ENCODE data around the gene DENND10.

- no peak for TF ChIP-seq CTCF (IDR thresholded peaks at IDR 0.05; ENCODE audit: low read depth, low read length, poor library complexity, severe bottlenecking)
- no peak for TF ChIP-seq EZH2phosphoT487 (IDR thresholded peaks at IDR 0.05; ENCODE audit: borderline replicate concordance, low read length)
Measured at GRCh38 chr10:119084896-119085295, 19.0 kb upstream of the DENND10 start.
